D721Med (cell line): Measurements from ENCODE around the gene STK17B.

Source experiments
- DNase-seq: peaks from one replicate; pipeline ENCODE4 v3.0.0; 2011; ENCODE audit warnings: low spot score; ENCODE audit not compliant: insufficient read length
- FAIRE-seq: peaks from 2 replicates; lab custom pipeline; 2011; peaks lifted over from hg19 to GRCh38; lab: Jason Lieb, UNC
- TF ChIP-seq, protein P1 (sequence below): IDR thresholded peaks from 2 replicates; pipeline ENCODE4 v1.5.1; 2012; ENCODE audit warnings: mild to moderate bottlenecking, control low read depth; ENCODE audit not compliant: insufficient read depth; ENCODE audit errors: missing control alignments

STK17B gene

DNA sequence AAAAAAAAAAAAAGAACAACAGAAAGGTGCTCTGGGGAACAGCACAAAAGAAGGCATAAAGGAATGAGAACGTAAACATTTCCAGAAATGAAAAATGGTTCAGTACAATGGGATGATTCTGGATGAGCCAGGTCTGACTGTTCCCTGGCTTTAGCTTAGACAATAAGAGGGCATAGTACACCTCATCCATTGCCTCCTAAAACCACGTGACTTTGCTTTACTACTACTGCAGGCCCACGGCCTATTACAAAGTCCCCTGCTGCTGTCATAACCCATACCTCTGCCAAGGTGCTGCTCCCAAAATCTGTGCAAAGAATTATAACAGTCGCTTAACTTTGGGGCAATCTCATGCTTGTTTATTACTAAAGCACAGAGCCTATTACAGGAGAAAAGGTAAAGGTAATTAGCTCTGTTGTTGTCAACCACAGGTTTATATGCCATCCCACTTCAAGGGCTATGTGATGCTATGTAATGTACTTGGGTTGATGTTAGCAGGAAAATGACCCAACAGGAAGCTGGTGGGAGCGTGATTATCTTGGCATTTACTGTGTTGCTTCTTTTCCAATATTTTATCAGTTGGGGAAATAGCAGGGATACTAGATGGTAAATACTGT, 26.8 kb downstream of the STK17B start:
- FAIRE-seq = no peak
- TF ChIP-seq, protein P1, sequence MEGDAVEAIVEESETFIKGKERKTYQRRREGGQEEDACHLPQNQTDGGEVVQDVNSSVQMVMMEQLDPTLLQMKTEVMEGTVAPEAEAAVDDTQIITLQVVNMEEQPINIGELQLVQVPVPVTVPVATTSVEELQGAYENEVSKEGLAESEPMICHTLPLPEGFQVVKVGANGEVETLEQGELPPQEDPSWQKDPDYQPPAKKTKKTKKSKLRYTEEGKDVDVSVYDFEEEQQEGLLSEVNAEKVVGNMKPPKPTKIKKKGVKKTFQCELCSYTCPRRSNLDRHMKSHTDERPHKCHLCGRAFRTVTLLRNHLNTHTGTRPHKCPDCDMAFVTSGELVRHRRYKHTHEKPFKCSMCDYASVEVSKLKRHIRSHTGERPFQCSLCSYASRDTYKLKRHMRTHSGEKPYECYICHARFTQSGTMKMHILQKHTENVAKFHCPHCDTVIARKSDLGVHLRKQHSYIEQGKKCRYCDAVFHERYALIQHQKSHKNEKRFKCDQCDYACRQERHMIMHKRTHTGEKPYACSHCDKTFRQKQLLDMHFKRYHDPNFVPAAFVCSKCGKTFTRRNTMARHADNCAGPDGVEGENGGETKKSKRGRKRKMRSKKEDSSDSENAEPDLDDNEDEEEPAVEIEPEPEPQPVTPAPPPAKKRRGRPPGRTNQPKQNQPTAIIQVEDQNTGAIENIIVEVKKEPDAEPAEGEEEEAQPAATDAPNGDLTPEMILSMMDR = no peak

DNA sequence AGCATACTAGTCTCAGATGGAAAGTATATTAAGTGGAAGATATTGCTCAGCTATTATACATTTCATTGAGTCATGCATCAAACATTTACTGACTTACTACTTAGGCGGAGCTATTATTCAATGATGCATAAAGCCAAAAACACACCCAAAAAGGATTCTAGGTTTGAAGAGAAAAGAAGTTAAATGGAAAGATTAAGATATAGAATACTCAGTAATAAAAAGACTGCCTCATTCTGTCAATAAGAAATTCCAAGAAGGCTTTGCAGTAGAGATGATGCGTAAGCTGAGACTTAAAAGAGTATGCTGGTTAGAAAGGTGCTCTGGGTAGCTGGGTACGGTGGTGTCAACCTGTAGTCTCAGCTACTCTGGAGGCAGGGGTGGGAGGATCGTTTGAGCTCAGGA, 27.6 kb downstream of the STK17B start:
- TF ChIP-seq, protein P1 = no peak
- DNase-seq = no peak
- no peak for FAIRE-seq

More for the DNA sequence above, 26.8 kb downstream of the STK17B start:
- DNase-seq = no peak

DNA sequence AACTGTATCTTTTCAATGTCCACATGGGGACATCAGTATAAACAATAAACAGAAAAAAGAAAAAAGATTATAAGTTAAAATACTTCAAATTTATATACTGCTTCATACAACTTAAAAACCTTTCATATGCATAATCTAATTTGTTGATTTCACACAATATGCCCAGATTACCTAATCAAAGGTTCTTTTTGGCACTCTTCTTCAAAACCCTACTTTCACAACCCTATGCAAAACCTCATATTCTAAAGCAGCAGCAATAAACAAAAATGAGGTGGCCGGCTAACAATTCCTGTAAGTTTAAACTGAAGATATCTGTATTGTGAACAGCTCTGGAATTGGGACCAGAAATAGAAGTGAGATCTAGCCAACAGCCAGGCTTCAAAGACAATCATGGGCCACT, 28.6 kb downstream of the STK17B start:
- FAIRE-seq = no peak
- TF ChIP-seq, protein P1 = no peak
- no peak for DNase-seq

DNA sequence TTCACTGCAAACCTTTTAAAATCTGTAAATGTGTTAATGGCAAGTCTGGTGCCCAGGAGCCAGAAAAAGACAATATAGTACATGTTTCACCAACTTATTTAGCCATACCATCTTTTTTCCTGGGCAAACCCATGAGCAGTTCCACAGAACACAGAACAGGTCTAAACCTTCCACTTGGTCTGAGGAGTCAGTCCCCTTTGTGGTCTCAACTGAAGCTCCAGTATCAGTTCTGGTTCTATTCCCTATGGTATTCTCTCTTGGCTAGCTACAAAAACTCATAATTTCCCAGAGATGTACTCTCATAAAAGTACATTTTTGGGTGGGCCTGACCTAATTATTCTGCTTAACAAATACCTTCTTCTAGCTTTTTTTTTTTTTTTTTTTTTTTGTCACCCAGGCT, 31.2 kb downstream of the STK17B start:
- TF ChIP-seq, protein P1 = no peak
- FAIRE-seq = no peak

DNA sequence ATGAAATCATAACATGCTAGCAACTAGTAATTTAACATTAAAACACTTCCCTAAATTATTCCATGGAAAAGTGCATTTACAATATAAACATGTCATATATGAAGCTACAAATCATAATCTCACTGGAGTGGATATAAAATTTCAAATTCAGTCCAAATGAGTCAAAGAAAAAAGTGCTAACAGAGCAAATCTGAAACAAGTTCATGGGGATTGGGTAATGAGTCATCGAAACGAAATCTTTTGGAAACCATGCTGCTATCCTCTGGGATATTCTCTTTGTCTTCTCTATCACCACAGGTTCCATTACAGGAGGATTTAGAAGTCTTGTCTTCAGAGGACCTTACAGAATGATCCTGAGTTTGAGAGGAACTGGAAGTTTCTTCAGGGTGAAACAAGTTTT, 34.1 kb downstream of the STK17B start:
- DNase-seq (no peak), FAIRE-seq (no peak)
- TF ChIP-seq, protein P1 = no peak

More for the DNA sequence above, 31.2 kb downstream of the STK17B start:
- no peak for DNase-seq

DNA sequence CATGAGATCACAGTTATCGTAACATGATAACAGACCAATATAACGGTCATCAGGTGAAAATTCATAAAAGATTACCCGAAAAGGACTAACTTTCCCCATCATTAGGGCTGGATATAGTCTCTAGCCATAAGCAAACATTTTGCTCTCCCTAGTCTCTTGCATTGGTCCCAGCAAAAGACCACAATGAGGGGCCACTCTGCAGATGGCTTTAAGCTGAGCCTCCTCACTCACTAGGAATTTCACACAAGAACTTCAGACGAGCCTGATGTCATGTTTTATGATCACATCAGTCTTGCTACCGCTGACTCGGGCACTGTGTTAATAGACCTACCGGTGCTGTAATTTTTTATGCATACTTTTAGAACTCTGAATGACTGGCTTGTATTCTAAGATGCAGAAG, 35.2 kb downstream of the STK17B start:
- TF ChIP-seq, protein P1 = no peak
- DNase-seq (no peak), FAIRE-seq (no peak)

DNA sequence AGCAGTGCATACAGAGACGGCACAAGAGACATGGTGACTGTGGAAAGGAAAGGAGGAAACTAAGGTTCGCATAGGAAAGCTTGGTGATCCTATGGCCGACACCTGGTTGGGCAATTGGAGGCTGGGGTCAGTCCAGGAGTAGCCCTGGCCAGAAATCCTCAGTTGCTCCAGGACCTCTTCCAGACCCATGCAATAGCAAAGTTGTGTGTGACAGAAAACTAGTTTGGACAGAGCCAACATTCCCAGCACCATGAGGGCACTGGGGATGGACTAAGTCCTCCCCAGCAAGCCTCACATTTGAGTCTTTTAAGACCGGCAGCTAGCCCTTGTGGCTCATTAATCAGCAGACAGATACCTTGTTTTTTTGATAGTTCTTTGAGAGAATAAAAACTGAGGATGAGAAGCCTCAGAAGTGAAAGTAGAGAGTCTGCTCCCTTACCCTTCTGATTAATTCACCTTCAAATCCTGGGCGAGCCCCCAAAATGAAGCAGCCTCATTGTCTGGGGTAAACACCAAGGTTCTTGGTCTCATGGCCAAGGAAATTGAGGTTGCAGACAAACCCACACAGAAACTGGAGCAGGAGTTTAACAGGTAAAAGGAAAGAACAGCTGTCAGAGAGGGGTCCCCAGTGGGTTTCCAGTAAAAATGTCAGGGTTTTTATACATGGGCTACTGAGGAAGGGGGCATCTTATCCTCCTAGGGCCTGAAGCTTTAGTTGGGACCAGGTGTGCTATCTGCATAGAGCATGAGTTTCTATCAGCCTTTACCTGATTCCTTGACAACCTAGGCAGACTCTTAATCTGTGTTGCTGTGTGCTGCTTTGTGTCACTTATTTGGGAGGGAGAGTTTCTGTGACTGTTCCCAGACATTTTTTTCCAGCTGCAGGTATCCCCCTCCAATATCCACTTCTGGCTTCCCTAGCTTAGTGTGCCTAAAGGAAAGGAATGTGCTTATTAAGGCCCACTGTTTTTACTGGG, 39.1 kb downstream of the STK17B start:
- DNase-seq (no peak), FAIRE-seq (no peak)
- TF ChIP-seq, protein P1 = no peak
